ENCODE data around the gene LMCD1.

The LMCD1 gene

GRCh38 chr3:8484409-8485140 is 17.0 kb upstream of the LMCD1 start:
- DNase-seq (ENCODE audit: low read depth in 2 of 2): no peak

- no peak for DNase-seq (ENCODE audit: low read depth in 2 of 2)
Observed at GRCh38 chr3:8485141-8485870, 16.3 kb upstream of the LMCD1 start.

GRCh38 chr3:8485943-8486342 is 15.7 kb upstream of the LMCD1 start:
- no peak for DNase-seq (ENCODE audit: low read depth in 2 of 2)

- DNase-seq (ENCODE audit: low read depth in 2 of 2): no peak
Observed at GRCh38 chr3:8486434-8486833, 15.2 kb upstream of the LMCD1 start.

GRCh38 chr3:8486936-8487335 is 14.7 kb upstream of the LMCD1 start:
- DNase-seq (ENCODE audit: low read depth in 2 of 2): no peak

GRCh38 chr3:8488411-8488810 is 13.2 kb upstream of the LMCD1 start:
- no peak for DNase-seq (ENCODE audit: low read depth in 2 of 2)

- no peak for DNase-seq (ENCODE audit: low read depth in 2 of 2)
Observed at GRCh38 chr3:8488877-8489276, 12.7 kb upstream of the LMCD1 start.

GRCh38 chr3:8489278-8489792 is 12.3 kb upstream of the LMCD1 start:
- no peak for DNase-seq (ENCODE audit: low read depth in 2 of 2)

- DNase-seq (ENCODE audit: low read depth in 2 of 2): no peak
Observed at GRCh38 chr3:8490079-8490552, 11.5 kb upstream of the LMCD1 start.

- DNase-seq (ENCODE audit: low read depth in 2 of 2): no peak
Observed at GRCh38 chr3:8491271-8492144, 10.1 kb upstream of the LMCD1 start.

GRCh38 chr3:8492744-8493511 is 8.7 kb upstream of the LMCD1 start:
- DNase-seq (ENCODE audit: low read depth in 2 of 2): no peak

- no peak for DNase-seq (ENCODE audit: low read depth in 2 of 2)
Observed at GRCh38 chr3:8493744-8494143, 7.9 kb upstream of the LMCD1 start.

GRCh38 chr3:8494327-8494726 is 7.3 kb upstream of the LMCD1 start:
- no peak for DNase-seq (ENCODE audit: low read depth in 2 of 2)

GRCh38 chr3:8497582-8497981 is 4.0 kb upstream of the LMCD1 start:
- DNase-seq (ENCODE audit: low read depth in 2 of 2): no peak

GRCh38 chr3:8499181-8499611 is 2.4 kb upstream of the LMCD1 start:
- no peak for DNase-seq (ENCODE audit: low read depth in 2 of 2)

GRCh38 chr3:8500319-8500988 is 1.2 kb upstream of the LMCD1 start:
- DNase-seq (ENCODE audit: low read depth in 2 of 2): no peak

- no peak for DNase-seq (ENCODE audit: low read depth in 2 of 2)
Observed at GRCh38 chr3:8500989-8501370, 643 bp upstream of the LMCD1 start.

GRCh38 chr3:8503461-8503860 is 1.8 kb downstream of the LMCD1 start:
- no peak for DNase-seq (ENCODE audit: low read depth in 2 of 2)

GRCh38 chr3:8503871-8504610 is 2.4 kb downstream of the LMCD1 start:
- DNase-seq (ENCODE audit: low read depth in 2 of 2): no peak

- no peak for DNase-seq (ENCODE audit: low read depth in 2 of 2)
Observed at GRCh38 chr3:8504611-8504973, 3.0 kb downstream of the LMCD1 start.

All from activated CD8-positive, alpha-beta memory T cell treated with anti-CD3 and anti-CD28 coated beads for 4 hours (primary cell).